NCI-H2029 treated with DMSO at 0.1 percent for 48 hours (cell line): ENCODE results near the gene NKX1-2.
A peak's percentile ranks its signal among the peaks of the same experiment; 100 is the strongest.

Experiments
- DNase-seq: peaks from one replicate; lab custom pipeline; 2025; lab: John Stamatoyannopoulos, UW

The NKX1-2 gene

DNA sequence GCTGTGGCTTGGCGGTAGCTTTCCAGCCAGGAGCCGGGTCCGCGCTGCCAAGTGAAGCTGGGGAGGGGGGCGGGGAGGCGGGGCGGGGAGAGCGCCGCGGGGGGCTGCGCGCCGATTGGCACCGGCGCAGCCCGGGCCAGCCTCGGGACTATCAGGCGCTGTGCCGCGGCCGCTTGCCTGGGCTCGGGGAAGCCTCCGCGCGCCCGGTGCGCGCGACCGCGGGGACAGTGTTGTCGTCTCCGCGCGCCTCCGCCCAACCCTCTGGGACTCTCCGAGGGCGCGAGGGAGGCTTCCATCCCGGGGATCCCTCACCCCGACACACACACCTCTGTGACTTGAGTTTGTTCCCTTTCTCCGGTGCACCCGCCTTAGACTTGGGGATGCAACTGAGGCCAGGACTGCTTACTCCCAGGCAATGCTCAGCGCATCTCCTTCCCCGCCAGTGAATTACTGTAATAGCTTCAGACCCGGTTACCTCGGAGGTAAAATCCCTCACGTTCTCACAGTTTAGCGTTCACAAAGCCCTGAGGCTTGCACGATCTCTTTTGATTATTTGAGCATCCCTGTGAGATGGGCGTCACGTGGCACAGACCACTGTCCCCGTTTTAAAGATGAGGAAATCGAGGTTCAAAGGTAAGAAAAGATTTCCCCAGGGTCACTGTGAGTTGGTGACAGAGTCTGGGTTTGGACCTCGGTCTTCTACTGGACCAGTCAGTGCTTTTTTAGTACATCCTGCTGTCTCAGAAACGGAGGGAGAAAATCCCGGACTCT, at the start of gene NKX1-2:
Gene NKX1-2 (minus strand): TSS at position 24 of the 771 bp plus-strand sequence. CDS start 92 bp downstream, outside the sequence.
- no peak for DNase-seq

DNA sequence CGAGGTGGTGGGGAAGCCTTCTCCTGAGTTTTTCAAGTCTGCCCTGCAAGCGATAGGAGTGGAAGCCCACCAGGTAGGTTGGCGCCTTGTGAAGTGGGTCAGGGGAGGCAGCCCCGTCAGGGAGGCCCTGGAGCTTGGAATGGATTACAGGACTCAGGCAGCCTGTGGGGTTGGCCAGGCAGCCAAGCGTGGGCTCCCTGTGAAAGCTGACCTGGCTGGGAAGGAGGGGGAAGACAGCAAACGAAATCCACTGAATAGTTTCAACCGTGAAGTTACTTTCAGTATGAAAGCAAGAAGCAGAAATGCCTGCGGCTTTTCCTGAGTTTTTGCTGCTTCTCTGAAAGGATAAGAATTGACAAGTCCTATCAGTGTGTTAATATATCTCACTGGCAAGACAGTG, 48.2 kb upstream of the NKX1-2 start:
- DNase-seq: no peak

- DNase-seq: no peak
Observed at GRCh38 chr10:124497196-124497881, 47.5 kb upstream of the NKX1-2 start.

- no peak for DNase-seq
Observed at GRCh38 chr10:124496620-124497019, 46.8 kb upstream of the NKX1-2 start.

DNA sequence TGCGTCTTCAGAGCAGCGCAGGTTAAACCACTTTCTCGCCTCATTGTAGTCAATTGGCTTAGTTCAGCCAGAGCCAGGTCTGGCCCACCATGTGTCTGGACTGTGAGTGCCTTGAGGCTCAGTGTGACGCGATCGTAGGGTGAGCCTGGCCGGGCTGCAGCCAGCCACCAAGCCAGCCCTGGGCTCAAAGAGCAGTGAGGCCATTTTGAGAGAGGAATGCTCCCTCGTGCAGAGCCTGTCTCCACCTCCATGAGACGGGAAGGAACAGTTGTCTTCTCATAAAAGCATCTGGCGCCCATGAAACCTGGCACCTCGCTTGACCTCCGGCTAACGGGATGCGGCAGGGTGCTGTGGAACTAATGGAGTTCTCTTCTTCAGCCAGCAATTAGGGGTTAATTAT, 46.3 kb upstream of the NKX1-2 start:
- DNase-seq: no peak

- no peak for DNase-seq
Observed at GRCh38 chr10:124495725-124496124, 45.9 kb upstream of the NKX1-2 start.

- DNase-seq: no peak
Observed at GRCh38 chr10:124495162-124495561, 45.3 kb upstream of the NKX1-2 start.

GRCh38 chr10:124494046-124494807, 44.4 kb upstream of the NKX1-2 start:
- DNase-seq: no peak

GRCh38 chr10:124493214-124493882, 43.5 kb upstream of the NKX1-2 start:
- peak; percentile 55 for DNase-seq

DNA sequence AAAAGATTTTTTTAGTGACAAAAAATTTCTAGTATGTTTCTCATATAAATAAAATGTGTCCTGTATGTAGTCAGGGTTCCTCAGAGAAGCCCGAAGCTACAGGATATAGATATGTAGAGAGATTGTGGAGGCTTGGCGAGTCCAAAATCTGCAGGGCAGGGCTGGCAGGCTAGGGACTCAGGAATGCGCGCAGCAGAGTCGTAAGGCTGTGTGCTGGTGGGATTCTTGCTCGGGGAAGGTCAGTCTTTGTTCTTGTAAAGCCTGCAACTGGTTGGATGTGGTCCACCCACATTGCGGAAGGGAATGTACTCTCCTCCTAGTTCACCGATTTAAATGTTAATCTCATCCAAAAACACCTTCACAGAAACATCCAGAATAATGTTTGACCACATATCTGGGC, 42.4 kb upstream of the NKX1-2 start:
- DNase-seq: no peak

DNA sequence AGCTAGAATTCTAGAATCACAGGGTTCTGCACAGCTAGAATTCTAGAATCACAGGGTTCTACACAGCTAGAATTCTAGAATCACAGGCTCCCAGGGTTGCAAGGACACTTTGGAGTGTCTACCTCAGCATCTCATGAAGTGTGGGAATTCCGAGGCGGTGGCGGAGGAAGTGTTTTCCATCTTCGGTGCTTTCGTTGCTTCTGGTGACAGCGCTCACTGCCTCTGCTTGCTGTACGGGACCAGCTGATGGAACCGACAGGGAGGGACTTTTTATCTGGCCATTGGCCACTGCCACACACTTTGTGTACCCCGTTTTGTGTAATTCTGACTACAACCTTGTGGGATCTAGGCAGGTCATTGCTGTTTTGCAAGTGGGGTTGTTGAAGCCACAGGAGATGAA, 41.3 kb upstream of the NKX1-2 start:
- no peak for DNase-seq

DNA sequence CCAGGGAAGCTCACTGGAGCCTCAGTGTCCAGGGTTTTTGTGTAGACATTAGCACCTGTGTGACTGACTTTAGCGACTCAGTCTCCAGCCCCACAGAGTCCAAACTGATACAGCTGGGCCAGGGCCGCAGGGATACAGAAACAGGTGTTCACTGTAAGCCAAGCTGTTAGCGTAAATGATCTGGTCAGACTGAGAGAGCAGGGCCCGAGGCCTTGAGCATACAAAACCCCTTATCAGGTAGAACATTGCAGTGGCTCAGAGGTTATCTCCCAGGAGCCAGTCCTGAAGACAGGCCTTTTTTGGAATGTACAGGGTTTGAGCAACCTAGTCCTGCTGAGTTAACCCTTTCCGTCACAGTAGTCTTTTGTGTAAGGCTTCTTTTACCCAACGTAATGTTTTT, 36.8 kb upstream of the NKX1-2 start:
- DNase-seq: no peak

- no peak for DNase-seq
Observed at GRCh38 chr10:124484661-124485060, 34.8 kb upstream of the NKX1-2 start.

DNA sequence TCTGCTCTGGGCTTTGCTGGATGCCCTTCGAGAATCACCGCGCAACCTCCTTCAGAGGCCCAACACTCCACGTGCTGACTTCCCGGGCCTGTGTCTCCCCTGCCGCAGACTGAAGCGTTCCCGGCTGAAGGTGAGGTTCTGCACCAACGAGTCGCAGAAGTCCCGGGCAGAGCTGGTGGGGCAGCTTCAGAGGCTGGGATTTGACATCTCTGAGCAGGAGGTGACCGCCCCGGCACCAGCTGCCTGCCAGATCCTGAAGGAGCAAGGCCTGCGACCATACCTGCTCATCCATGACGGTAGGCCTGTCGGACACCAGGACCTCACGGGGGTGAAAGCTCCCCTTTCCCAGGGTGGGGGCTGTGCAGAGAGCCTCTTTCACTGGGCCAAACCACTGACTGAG, 34.2 kb upstream of the NKX1-2 start:
- no peak for DNase-seq

DNA sequence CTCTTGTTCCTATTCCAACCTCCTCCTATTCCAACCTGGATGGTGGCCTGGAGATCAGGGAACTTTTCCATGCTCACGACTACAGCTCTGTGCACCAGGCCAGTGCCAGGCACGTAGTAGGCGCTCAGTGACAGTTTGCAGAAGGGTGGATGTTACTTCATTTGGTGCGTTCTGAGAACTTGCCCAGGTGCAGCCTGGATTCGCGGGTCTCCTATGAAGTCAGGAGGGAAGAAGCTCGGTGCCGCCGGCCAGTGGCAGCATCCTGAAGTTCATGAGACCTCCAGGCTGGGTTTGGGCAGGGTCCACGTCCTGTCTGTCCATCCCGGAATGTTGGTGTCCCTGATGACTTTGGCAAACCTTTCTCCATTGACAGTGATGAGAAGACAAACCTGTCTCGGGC, 33.0 kb upstream of the NKX1-2 start:
- DNase-seq: no peak

- no peak for DNase-seq
Observed at GRCh38 chr10:124482236-124482800, 32.5 kb upstream of the NKX1-2 start.

GRCh38 chr10:124481717-124482116, 31.9 kb upstream of the NKX1-2 start:
- no peak for DNase-seq

DNA sequence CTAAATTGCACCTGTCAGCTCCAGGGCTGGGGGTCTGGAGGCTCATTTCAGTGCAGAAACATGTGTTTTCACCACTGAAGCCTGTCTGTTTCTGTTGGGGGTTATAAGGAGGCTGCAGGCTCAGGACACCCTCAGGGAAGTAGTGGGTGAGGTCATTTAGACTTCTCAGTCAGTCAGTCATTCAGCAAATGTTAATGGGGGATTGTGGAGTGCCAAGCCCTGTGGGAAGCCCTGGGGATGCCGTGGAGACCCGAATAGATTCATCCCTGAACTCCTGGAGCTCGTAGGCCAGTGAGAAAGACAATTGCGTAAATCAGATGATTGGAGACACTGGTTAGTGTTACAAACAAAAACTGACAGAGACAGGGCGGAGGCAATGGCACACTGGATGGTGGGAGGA, 31.0 kb upstream of the NKX1-2 start:
- DNase-seq: no peak

- no peak for DNase-seq
Observed at GRCh38 chr10:124478515-124478914, 28.7 kb upstream of the NKX1-2 start.

GRCh38 chr10:124477614-124478363, 28.0 kb upstream of the NKX1-2 start:
- no peak for DNase-seq

GRCh38 chr10:124476043-124476725, 26.3 kb upstream of the NKX1-2 start:
- no peak for DNase-seq
